Osteocyte (in vitro differentiated cells): Measurements from ENCODE around the gene GOLPH3. TPM values are rescaled to one million over a fixed set of nuclear protein-coding genes. Genes with fewer than 3 reads are reported as not detected.

ENCODE experiments used
- DNase-seq: peaks from one replicate; pipeline ENCODE4 v3.0.0; 2021; ENCODE audit warnings: mixed read lengths; ENCODE audit not compliant: unreplicated experiment; ENCODE audit errors: extremely low spot score
- H3K27ac Mint-ChIP-seq: one replicate; pipeline ENCODE4 v1.8.0; 2021; ENCODE audit warnings: mild to moderate bottlenecking, mixed read lengths; ENCODE audit not compliant: unreplicated experiment
- H3K27me3 Mint-ChIP-seq: one replicate; pipeline ENCODE4 v1.8.0; 2021; ENCODE audit warnings: mixed read lengths; ENCODE audit not compliant: unreplicated experiment
- H3K36me3 Mint-ChIP-seq: one replicate; pipeline ENCODE4 v1.8.0; 2021; ENCODE audit warnings: mixed read lengths; ENCODE audit not compliant: unreplicated experiment
- H3K4me1 Mint-ChIP-seq: one replicate; pipeline ENCODE4 v1.8.0; 2021; ENCODE audit warnings: mixed read lengths; ENCODE audit not compliant: unreplicated experiment
- H3K4me3 Mint-ChIP-seq: one replicate; pipeline ENCODE4 v1.8.0; 2021; ENCODE audit warnings: mild to moderate bottlenecking, moderate library complexity, mixed read lengths; ENCODE audit not compliant: unreplicated experiment
- H3K9me3 Mint-ChIP-seq: one replicate; pipeline ENCODE4 v1.8.0; 2021; ENCODE audit warnings: mixed read lengths; ENCODE audit not compliant: unreplicated experiment
- total RNA-seq: library from RNA; stranded (reverse); gene quantifications from 2 replicates; pipeline ENCODE4 v1.2.1, GENCODE V29; 2021
- TF ChIP-seq, protein P1 (sequence below): fragments of 200-600 bp; sonication (generic); IDR thresholded peaks from 2 replicates; pipeline ENCODE4 v1.5.0; 2021; ENCODE audit warnings: antibody characterized with exemption, mild to moderate bottlenecking, moderate library complexity

Gene GOLPH3
- total RNA-seq, 1 donor from 2014 or later = 91.2 TPM

DNA sequence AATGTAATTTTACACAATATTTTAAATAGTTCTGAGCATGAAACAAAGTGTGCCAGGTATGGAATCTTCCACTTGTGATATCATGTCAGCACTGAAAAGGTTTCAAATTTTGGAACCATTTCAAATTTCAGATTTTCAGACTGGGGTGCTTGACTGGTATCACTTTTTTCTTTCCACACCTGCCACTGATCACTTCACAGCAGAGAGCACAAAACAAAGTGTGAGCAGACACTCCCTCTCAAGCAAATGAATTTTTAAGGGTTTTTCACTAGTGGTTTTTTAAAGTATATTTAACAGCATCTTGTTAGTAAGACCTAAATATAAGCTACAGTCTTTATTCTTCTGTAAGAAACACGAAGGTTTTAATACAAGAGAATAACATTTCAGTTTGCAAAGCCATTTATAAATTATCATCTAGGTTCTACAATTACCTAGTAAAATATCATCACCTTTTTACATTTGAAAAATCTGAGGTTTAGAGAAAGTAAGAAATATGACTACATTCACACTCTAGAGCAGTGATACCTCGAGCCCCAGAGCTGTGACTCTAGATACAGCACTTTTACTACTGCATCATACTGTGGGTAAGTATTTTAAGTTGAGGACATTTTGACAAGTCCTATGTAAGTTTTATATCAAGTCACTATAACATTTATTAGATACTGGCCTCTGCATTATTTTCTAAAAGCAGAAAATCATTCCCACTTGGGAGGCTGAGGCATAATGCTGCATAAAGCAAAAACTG lies 14.6 kb downstream of the GOLPH3 start:
- Mint-ChIP-seq H3K27me3 (no peaks in the 10 kb centered on the region), H3K27ac (no peak overlapping the region), H3K36me3 (peaks cover 6% of the 10 kb centered on the region), H3K4me3 (no peak overlapping the region), H3K9me3 (no peaks in the 10 kb centered on the region), H3K4me1 (peaks cover 14% of the 10 kb centered on the region)
- TF ChIP-seq, protein P1, sequence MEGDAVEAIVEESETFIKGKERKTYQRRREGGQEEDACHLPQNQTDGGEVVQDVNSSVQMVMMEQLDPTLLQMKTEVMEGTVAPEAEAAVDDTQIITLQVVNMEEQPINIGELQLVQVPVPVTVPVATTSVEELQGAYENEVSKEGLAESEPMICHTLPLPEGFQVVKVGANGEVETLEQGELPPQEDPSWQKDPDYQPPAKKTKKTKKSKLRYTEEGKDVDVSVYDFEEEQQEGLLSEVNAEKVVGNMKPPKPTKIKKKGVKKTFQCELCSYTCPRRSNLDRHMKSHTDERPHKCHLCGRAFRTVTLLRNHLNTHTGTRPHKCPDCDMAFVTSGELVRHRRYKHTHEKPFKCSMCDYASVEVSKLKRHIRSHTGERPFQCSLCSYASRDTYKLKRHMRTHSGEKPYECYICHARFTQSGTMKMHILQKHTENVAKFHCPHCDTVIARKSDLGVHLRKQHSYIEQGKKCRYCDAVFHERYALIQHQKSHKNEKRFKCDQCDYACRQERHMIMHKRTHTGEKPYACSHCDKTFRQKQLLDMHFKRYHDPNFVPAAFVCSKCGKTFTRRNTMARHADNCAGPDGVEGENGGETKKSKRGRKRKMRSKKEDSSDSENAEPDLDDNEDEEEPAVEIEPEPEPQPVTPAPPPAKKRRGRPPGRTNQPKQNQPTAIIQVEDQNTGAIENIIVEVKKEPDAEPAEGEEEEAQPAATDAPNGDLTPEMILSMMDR = no peak
- no peak for DNase-seq

GRCh38 chr5:32158679-32158975 lies 15.5 kb downstream of the GOLPH3 start:
- Mint-ChIP-seq H3K36me3 (peaks cover 6% of the 10 kb centered on the region), H3K27me3 (no peaks in the 10 kb centered on the region), H3K27ac (no peak overlapping the region), H3K4me1 (peaks cover 16% of the 10 kb centered on the region), H3K4me3 (no peak overlapping the region), H3K9me3 (no peaks in the 10 kb centered on the region)
- DNase-seq = no peak
- TF ChIP-seq, protein P1 = no peak

DNA sequence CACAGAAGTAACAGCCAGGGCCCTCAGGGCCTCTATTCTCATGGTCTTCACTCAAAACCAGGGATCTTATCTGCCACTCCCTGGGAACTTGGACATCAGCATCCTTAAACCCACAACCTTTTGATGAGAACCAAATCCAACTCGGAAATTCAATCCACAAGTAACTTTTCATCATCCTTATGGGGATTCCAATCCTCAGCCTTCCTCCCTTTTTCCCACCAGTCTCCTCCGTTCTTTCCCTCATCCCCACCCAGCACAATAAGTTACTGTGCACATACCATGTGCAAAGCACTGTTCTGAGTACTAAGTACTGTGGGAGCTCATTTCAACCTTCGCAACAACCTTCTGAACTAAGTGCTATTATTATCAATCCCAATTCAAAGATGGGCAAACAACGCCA lies 17.0 kb downstream of the GOLPH3 start:
- Mint-ChIP-seq H3K9me3 (no peaks in the 10 kb centered on the region), H3K4me1 (peaks cover 26% of the 10 kb centered on the region), H3K27me3 (no peaks in the 10 kb centered on the region), H3K4me3 (no peak overlapping the region), H3K27ac (no peak overlapping the region), H3K36me3 (peaks cover 6% of the 10 kb centered on the region)
- TF ChIP-seq, protein P1 = no peak
- no peak for DNase-seq

DNA sequence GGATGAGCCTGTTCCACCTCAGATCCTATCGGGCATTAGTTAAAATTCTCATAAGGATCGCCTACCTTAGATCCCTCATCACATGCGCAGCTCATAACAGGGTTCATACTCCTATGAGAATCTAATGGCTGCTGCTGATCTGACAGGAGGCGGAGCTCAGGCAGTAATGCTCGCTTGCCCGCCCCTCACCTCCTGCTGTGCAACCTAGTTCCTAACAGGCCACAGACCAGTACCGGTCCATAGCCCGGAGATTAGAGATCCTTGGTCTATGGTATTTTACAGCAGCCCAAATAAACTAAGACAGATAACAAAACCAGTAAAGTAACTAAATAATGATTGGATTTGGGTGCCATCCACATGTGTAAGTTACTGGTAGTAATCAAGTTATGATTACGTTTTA lies 17.5 kb downstream of the GOLPH3 start:
- Mint-ChIP-seq H3K4me1 (peaks cover 28% of the 10 kb centered on the region), H3K27ac (no peak overlapping the region), H3K4me3 (no peak overlapping the region), H3K36me3 (peaks cover 8% of the 10 kb centered on the region), H3K9me3 (no peaks in the 10 kb centered on the region), H3K27me3 (no peaks in the 10 kb centered on the region)
- no peak for DNase-seq
- TF ChIP-seq, protein P1 = no peak

- H3K9me3 Mint-ChIP-seq = no peaks in the 10 kb centered on the region
Observed at GRCh38 chr5:32155211-32155610, 18.9 kb downstream of the GOLPH3 start.

More at GRCh38 chr5:32155211-32155610, 18.9 kb downstream of the GOLPH3 start:
- H3K27me3 Mint-ChIP-seq = no peaks in the 10 kb centered on the region
- DNase-seq = no peak
- H3K27ac Mint-ChIP-seq = no peak overlapping the region
- TF ChIP-seq, protein P1 = no peak
- H3K36me3 Mint-ChIP-seq = peaks cover 4% of the 10 kb centered on the region
- no peak overlapping the region for H3K4me3 Mint-ChIP-seq
- peaks cover 37% of the 10 kb centered on the region for H3K4me1 Mint-ChIP-seq
